AG09309 (cell line): Measurements from ENCODE around the gene C6orf120.
A peak's percentile ranks its signal among the peaks of the same experiment; 100 is the strongest.

Experiments used
- DNase-seq: peaks from one replicate; pipeline ENCODE4 v3.0.0-alpha.2; 2010; ENCODE audit warnings: low read depth
- H3K4me3 ChIP-seq: 2 replicates; pipeline ENCODE4 v1.5.1; 2011; ENCODE audit warnings: mild to moderate bottlenecking, low read depth, low read length, moderate library complexity; ENCODE audit not compliant: control insufficient read depth
- TF ChIP-seq, protein P1 (sequence below): IDR thresholded peaks from 2 replicates; pipeline ENCODE4 v1.5.1; 2011; ENCODE audit warnings: mild to moderate bottlenecking, low read depth, low read length, inconsistent platforms; ENCODE audit not compliant: insufficient read depth, control insufficient read depth; ENCODE audit errors: missing control alignments

C6orf120 gene

DNA sequence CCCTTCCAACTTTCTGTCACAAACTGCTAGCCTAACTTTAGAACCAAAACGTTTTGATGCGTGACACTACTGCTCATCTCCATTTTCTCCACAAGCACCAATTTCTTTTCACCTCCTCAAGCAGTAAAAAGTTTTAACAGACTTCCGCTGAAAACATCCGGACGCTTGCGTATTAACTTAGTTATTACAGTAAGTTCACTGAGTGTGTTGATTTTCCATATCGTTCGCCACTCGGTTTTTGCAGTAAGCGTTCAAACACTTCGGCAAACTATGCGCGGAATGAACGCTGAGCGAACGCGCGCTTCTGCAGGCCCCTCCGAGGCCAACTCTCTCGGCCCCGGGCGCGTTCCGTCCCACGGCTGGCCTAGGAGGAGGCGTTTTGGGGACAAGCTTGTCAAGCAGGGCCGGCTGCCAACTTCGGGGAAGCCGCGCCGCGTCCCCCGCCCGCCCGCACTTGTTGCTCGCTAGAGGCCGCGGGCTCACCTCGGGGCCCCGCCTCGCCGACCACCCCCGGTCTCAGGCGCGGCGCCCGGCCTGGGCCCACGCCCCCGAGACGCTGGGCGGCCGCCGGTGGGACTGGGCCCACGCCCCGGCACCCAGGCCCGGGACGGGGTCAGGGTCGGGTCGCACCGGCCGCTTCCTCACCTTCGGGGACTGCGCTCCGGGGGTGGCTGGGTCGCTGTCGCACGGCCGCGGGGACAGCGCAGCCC is 21.4 kb downstream of the C6orf120 start:
- no peak for DNase-seq
- TF ChIP-seq, protein P1, sequence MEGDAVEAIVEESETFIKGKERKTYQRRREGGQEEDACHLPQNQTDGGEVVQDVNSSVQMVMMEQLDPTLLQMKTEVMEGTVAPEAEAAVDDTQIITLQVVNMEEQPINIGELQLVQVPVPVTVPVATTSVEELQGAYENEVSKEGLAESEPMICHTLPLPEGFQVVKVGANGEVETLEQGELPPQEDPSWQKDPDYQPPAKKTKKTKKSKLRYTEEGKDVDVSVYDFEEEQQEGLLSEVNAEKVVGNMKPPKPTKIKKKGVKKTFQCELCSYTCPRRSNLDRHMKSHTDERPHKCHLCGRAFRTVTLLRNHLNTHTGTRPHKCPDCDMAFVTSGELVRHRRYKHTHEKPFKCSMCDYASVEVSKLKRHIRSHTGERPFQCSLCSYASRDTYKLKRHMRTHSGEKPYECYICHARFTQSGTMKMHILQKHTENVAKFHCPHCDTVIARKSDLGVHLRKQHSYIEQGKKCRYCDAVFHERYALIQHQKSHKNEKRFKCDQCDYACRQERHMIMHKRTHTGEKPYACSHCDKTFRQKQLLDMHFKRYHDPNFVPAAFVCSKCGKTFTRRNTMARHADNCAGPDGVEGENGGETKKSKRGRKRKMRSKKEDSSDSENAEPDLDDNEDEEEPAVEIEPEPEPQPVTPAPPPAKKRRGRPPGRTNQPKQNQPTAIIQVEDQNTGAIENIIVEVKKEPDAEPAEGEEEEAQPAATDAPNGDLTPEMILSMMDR = no peak
- H3K4me3 ChIP-seq = peak overlapping the region; percentile 74

DNA sequence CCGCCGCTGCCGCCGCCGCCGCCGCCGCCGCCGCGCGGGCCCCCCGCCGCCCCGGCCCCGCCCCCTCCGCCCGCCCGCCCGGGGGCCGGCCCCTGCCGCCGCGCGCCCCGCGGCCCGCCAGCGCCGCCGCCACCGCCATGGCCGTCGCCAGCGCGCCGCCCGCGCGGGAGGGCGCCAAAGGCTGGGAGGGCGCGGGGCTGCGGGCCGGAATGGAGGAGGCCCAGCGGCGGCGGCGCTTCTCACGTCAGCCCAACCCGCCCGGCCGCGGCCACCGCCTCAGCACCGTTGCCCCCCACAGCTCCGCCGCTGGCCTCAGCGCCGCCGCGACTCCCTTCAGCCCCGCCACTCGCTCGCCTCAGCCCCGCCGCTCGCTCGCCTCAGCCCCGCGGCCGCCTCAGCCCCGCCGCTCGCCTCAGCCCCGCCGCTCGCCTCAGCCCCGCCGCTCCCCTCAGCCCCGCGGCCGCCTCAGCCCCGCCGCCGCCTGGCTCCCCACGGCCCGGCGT is 22.1 kb downstream of the C6orf120 start:
- DNase-seq = no peak

DNA sequence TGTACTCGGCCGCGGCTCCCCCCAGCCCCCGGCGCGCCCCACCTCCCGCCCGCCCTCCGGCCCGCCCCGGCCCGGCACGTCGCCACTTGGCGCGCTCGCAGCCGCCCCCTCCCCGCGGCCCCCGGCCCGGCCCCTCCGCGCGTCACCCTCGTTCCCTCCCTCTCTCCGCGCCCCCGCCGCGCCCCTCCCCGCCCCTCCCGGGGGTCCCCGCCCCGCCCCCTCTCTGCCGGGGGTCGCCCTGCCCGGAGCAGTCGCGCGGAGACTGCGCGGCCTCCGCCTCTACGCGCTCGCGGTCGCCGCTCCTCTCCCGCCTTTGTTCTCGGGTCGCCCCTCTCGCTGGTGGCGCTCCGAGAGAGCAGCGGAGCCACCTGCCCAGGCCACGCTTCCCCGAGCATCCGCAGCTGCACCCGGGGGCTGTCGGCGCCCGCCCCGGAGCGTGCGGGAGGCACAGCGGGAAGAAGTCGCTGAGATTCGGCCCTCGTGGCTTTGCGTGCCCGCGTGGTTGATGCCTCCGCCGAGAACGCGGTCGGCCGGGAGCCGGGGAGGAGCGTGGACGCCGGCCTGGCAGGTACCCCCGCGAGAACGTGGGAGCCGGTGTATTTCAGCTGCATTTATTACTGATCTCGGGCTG is 22.7 kb downstream of the C6orf120 start, which contains the start of gene PHF10:
Gene PHF10 (minus strand): TSS at position 7 of the 631 bp plus-strand sequence. CDS start 569 bp downstream, outside the sequence.
- no peak for DNase-seq
- TF ChIP-seq, protein P1 = no peak
- H3K4me3 ChIP-seq = peak within 1 kb of the TSS; percentile 74

More for the DNA sequence above, 22.1 kb downstream of the C6orf120 start:
- H3K4me3 ChIP-seq = peak overlapping the region; percentile 42
- TF ChIP-seq, protein P1 = no peak

DNA sequence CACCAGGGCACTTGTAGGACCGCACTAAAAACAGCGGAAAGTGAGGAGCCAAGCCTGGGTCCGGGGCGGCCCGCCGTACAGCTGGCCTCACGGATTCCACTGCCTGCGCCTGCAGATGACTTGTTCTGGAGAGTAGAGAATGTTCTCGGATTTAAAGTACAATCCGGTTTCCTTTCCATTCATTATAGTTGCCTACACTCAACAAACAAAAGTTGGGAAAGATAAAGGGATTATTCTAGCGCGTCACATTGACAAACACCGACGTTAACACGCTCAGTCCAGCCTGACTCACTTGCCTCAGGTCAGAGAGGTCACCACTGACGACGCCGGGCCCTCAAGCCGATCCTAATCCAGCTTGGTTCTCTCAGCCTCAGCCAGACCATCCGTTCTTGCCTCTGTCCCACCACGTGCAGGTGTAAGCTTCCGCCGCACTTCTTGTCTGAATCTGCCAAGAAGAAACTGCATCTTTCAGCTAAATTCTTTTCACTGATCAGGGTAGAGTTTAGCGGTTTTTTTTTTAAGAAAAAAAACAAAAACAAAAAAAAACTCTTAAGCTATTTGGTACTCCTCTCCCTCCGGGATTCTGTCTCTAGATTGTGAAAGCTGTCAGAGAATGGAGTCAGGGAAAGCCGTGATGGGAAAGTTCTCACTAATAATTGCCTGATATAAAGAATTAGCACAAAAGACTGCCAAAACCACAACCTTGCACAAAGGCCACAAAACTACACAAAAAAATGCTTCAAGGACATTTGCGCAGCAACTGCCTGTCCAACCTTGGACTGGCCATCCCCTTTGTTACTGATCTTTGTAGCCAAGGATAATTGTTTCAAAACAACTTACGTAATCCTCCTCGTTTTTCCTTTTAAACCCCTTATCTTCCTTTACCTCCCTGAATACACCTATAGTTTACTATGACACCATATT is 23.5 kb downstream of the C6orf120 start:
- no peak for DNase-seq
- H3K4me3 ChIP-seq = peak overlapping the region; percentile 42
- TF ChIP-seq, protein P1 = no peak

DNA sequence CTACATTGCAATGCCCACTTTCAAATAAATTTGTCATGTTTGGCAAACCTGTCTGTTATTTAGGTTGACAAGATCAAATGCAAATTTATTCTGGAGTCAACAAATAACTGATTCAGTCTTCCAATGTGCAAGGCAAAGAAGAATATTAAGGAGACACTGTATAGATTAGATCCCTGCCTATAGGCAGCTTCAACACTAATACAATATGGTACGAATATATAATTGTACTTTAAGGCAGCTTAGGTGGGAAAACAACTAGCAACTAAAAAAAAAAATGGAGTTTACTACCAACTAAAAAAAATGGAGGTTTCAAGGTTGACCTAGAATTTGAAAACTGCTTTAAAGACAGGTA is 24.1 kb downstream of the C6orf120 start:
- TF ChIP-seq, protein P1 = no peak
- no peak overlapping the region for H3K4me3 ChIP-seq
- DNase-seq = no peak

DNA sequence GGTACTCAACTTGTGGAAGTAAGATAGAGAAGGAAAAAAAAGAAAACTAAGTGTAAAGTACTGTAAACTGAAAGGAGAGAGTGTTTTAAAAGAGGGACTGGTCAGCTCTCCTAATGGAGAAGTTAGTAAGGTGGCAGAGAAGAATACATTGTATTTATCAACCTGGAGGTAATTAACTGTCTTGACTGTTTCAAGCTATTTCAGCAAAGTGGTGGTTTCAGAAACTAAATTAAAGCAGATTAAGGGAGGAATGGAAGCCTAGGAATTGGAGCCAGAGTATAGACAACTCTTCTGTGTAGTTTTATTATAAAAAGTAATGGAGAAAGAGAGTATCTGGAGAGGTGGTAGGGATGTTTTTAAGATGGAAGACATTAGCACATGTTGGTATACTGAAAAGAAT is 25.0 kb downstream of the C6orf120 start:
- TF ChIP-seq, protein P1 = no peak
- no peak overlapping the region for H3K4me3 ChIP-seq
- no peak for DNase-seq
